Hematopoietic multipotent progenitor cell treated with erythropoietin and hydrocortisone succinate and interleukin-3 and kit ligand, for 8 days (in vitro differentiated cells): ENCODE measurements around the gene SMYD1.

Source experiments
- DNase-seq: peaks from one replicate; pipeline ENCODE4 v3.0.0-alpha.2; 2015

The SMYD1 gene

DNA sequence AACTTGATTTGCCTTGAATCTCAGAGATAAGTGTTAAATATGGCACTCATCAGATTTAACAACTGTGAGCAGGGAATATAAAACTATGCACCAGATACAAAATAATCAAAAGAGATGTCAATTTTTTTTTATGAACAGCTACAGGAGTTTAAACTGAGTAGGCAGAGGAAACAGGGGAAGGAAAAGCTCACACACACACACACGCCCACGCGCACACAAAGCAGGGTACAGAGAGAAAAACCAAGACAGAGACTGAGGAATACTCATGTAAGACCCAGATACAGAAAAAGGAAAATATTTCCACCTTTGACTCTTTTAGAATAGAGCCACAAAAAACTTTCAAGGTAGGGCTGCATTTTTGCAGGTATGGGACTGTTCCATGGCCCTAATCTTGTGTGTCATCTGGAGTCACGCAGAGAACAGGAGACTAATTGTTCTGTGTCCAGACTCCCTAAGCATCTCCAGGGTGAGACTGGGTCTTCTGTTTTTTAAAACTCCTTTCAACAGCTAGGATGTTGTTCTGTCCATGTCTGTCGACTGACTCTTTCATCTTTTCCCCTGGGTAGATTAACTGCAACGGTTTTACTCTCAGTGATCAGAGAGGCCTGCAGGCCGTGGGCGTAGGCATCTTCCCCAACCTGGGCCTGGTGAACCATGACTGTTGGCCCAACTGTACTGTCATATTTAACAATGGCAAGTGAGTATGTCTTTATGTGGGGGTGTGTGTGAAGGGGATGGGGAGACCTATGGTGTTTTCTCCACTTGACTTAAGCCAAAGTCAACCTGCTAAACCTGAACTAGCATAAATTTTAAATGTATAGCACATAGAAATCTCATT, 23.0 kb downstream of the SMYD1 start:
- no peak for DNase-seq

GRCh38 chr2:88091943-88092342, 24.3 kb downstream of the SMYD1 start:
- DNase-seq = no peak

DNA sequence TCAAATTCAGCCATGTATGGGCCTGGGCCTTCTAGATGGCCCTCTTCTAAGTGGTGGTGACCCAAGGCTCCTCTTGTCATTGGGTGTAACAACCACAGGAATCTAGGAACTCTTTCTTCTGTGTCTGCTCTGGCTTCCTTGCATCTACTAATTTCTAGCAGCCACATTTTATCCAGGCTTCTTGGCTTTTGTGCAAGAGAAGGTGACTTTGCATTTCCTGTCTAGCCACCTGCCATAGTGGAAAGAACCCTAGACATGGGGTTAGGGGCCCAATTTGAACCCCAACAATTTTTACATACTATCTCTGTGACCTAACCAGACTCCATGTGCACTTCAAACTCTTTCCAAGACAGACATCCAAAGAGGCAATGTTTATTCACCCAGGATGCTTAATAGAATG, 25.1 kb downstream of the SMYD1 start:
- no peak for DNase-seq

DNA sequence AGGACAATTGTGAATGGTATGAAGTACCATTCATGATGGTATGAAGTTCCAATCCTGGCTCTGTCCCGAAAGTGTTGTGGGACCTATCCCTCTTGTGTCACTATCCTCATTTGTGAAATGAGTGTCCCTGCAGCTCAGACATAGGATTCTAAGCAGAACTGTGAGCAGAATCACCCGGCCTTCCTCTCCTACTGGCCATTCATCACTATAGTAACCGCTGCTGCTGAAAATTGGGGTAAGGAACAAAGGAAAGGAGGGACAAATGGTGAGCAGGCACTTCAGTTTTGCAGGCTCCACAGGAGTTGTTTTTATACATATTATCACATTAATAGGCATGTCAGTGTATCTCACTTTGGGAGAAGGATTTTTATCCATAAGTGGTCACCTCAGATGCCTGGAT, 27.4 kb downstream of the SMYD1 start:
- no peak for DNase-seq

GRCh38 chr2:88096708-88097107, 29.1 kb downstream of the SMYD1 start:
- no peak for DNase-seq

DNA sequence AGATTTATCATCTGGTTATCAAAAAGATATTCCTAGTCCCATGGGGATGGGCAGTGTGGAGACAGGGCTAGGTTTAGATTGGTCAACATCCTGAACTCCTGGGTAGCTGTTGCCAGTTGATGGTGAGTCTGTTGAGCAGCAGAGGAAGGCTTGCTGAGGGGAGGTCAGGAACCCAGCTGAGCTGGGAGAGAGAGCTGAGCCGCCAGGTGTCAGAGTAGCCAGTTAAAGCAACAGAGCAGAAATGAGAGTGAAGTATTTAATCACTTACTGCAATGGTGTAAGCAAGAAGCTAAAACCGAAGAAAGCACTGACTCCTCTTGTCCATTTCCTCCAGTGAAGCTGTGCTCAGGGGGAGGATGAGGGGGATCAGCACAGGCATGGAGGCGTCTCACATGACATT, 29.6 kb downstream of the SMYD1 start:
- no peak for DNase-seq

DNA sequence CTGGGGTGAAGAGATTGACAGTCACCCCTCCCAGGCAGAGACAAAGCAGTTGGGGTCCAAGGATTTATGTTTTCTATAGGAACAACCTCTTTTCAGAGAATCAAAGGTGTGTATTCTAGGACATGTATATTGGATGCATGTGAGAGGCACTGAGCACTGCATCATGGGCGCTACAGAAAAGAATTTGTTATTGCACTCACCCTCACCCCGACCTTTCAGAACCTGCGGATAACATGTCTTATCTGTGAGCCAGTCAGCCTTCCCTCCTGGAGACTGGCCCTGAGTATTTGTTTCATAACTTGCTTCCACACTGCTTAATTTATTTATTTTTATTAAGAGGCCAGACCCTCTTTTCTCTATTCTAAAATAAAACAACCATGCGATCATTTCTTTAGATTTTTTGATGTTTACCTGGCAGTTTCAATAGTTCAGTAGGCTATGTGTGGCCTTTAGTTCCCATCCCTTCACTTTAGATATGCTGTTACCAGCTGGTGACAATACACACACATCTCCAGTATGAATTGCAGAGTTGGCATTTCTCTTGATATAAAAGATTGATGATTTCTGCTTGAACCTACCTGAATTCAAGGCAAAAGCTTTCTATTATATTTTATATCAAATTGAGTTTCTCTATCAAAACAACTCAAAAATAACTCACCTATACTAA, 30.4 kb downstream of the SMYD1 start:
- no peak for DNase-seq

DNA sequence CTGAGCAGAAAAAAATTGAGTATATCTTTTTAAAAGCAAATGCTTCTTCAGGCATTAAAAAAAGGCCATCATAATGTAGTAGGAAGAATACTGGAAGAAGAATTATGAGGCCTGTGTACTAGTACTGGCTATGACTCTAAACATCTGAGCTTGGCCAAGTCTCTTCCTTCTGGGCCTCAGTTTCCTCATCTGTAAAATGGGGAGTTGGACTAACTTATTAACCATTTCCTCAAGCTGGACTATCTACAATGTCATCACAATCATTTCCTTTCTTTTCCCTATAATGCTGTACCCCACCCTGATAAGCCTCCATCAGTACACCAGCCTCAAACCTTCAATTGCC, 30.9 kb downstream of the SMYD1 start:
- DNase-seq = no peak

GRCh38 chr2:88099798-88100488, 32.3 kb downstream of the SMYD1 start:
- no peak for DNase-seq

DNA sequence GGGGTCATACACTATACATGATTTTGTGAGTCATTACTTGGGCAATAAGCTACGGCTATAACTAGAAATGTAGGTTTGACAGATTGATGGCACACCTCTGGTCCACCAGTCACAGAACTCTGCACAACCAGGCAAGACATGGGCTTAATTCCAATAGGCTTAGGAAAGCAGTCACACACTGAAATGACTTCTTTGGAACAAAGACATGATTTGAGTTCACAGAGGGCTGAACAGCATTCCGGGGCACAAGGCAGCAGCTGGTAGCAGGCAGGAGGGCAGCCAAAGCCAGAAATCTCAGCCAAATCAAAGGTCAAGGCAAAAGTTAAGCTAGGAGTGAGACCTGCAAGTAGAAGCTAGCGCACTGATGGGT, 32.8 kb downstream of the SMYD1 start:
- no peak for DNase-seq

DNA sequence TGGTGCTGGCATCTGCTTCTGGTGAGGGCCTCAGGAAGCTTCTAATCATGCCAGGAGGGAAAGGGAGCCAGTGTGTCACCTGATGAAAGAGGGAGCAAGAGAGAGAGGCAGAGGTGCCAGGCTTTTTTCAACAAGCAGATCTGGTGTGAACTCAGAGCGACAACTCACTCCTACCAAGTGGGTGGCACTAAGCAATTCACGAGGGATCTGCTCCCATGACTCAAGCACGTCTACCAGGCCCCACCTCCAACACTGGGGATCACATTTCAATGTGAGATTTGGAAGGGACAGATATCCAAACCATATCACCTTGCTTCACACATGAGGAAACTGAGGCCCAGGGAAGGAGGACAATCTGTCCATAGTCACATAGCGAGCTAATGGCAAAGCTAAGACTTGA, 41.2 kb downstream of the SMYD1 start:
- no peak for DNase-seq

GRCh38 chr2:88110830-88111229, 43.2 kb downstream of the SMYD1 start:
- DNase-seq = no peak

GRCh38 chr2:88113069-88113468, 45.4 kb downstream of the SMYD1 start:
- DNase-seq = no peak

GRCh38 chr2:88114889-88115288, 47.3 kb downstream of the SMYD1 start:
- no peak for DNase-seq

DNA sequence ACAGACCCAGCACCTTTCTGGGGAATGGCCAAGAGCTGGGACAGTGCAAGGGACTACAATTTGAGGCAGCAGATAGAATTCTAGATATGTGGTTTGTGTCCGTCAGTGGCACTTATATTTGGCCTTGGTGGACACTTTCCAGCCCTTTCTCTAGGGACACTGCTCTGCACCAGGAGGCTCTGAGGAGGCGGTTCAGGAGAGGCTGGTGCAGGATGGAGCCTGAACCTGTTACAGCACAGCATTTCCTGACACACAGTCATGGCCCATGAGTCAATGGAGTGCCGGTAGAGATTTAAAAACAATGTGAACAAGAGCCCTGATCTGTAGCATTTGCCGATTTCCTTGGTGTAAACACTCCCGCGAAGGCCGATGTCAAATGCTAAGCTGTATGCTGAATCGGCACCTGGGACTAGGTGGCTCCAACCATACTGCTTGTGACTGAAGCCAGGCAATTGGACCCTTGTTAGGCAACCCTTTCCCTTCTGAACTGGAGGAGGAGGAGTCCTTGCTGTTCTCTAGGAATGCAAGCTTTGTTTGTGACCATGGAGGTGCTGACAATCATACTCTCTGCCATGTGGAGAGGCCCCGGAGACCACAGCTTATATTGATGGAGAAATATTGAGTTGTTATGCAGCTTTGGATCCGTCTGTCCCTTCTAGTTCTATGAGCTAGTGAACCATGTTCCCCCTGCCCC, 48.3 kb downstream of the SMYD1 start:
- DNase-seq = no peak

DNA sequence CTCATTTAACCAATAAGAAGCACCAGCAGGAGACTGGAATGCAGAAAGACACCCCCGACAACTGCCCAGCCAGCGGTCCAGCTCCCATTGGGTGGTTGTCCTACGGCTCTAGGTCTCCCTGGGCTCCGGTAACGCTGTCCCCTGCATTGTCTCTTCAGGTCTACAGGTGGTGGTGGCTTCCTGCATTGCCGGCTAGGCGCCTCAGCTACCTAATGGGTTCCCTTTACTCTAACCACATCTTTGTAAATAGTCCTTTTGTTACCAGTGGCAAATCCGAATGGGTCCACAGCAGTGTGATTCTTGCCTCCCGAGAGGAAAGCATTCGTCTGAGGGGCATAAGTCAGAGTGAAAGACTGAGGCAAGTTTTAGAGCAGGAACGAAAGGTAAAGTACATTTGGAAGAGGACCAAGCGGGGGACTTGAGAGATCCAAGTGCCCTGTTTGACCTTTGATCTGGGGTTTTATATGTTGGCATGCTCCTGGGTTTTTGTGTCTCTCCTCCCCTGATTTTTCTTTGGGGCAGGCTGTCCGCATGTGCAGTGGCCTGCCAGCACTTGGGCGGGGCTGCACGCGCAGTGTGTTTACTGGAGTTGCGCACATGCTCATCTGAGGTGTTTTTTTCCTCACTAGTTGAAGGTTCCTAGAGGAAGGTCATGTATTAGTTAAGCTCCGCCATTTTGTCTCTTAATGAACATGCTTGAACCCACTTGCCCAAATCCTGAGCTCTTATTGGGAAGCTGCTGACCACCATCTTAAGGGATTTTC, 49.2 kb downstream of the SMYD1 start:
- no peak for DNase-seq

DNA sequence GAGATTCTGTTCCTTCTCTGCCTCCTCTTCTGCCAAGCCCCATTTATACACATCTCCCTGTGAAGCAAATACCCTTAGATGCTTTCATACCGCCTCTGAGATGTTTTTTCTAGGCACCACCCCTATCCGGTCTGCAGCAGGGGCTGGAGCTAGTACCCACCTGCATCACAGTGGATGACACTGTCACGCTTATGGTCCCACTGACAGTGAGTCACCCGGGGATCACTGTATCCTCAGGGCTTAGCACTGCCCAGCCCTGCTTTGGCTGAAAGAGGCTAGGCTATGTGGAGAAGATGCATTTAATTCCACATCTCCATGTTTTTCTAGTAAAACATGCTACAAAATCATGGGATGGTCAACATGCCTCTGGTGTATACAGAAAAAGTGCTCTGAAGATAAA, 50.3 kb downstream of the SMYD1 start:
- no peak for DNase-seq

DNA sequence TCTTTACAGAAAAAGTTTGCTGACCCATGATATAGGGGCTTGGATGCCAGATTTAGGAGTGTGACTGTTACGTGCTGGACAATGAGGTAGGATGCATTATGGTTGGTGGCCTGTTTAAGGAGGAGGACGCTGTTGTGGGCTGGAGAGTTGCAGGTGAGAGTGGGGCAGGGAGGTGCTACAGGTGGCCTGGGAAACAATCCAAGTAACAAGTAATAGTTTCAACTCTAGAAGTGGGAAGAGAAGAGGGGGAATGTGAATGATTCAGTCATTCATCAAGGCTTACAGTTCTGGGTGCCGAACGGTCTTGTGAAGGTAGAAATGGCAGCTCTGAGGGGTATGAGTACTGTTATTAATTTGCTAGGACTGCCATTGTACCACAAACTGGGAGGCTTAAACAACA, 54.1 kb downstream of the SMYD1 start:
- DNase-seq = no peak

DNA sequence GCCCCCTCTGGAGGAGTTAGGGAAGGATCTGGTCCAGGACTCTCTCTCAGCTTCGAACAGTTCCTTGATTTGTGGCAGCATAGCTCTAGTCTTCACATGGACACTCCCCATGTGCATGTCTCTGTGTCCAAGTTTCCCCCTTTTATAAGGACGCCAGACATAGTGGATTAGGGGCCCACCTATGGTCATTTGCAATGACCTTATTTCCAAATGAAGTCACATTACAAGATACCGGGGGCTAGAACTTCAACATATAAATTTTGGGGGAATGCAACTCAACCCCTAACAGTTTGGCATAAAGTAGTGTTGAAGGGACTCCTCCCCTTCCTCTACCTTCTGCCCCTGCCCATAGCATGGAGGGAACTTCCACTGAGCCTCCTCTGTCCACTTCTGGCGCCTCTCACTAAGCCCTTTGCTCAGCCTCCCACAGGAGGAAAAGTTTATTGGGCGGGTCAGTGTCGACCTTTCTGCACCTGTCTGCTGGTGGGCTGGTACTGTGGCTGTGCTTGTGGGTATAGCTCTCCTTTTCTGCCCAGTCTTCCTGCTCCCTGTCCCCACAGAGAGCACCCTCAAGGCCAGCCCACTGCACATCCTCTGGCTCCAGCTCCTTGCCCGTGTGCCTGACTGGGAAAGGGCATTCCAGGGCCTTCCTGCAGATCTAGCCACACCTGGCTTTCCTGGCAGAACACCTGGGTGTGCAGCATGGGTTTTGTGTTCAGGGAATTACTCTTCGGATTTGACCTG, 54.7 kb downstream of the SMYD1 start:
- no peak for DNase-seq

GRCh38 chr2:88123164-88123974, 55.7 kb downstream of the SMYD1 start:
- no peak for DNase-seq
